PC-3 (cell line): ENCODE data around the gene PCCA. TPM values are rescaled to one million over a fixed set of nuclear protein-coding genes. Genes with fewer than 3 reads are reported as not detected.
"Not testable (repeated sequence)": the region's sequence is repeated elsewhere in the genome, so short reads cannot be mapped to it uniquely, and the experiment has no call there.

Source experiments
- ATAC-seq: fragments of 200-7000 bp; cut with Tn5 transposase; 2 replicates; pipeline ENCODE4 v1.9.1; 2020; ENCODE audit warnings: mild to moderate bottlenecking, moderate library complexity
- BruUV-seq: library from RNA; stranded (reverse); fragments of 400-500 nt; replicated peaks from 2 replicates; lab custom pipeline; 2021; lab: Mats Ljungman, UMichigan
- CTCF ChIA-PET: fragments of 300-600 bp; sonication (Branson Sonifier 250); formaldehyde crosslinking; loops from one replicate; lab custom pipeline; 2022; ENCODE audit warnings: antibody characterized with exemption; lab: Charles Lee
- POLR2A ChIA-PET: fragments of 300-600 bp; sonication (Branson Sonifier 250); formaldehyde crosslinking; loops from one replicate; lab custom pipeline; 2022; ENCODE audit warnings: antibody characterized with exemption; ENCODE audit not compliant: unreplicated experiment; lab: Charles Lee
- DNase-seq: peaks from one replicate; pipeline ENCODE4 v3.0.0-alpha.2; 2015
- H2AFZ ChIP-seq: fragments of 300-600 bp; sonication (generic); 2 replicates; pipeline ENCODE4 v1.6.0; 2016; ENCODE audit warnings: antibody characterized with exemption, low read length
- H3F3A ChIP-seq: fragments of 300-600 bp; sonication (generic); one replicate; pipeline ENCODE4 v1.6.0; 2017; ENCODE audit warnings: antibody characterized with exemption, low read length, control low read depth, mild to moderate bottlenecking; ENCODE audit not compliant: unreplicated experiment
- H3K27ac ChIP-seq: fragments of 300-600 bp; sonication (generic); 2 replicates; pipeline ENCODE4 v1.5.1; 2016; ENCODE audit warnings: mild to moderate bottlenecking, low read length
- H3K27me3 ChIP-seq: fragments of 300-600 bp; sonication (generic); 2 replicates; pipeline ENCODE4 v1.6.1; 2016; ENCODE audit warnings: low read length, mixed read lengths
- H3K36me3 ChIP-seq: fragments of 300-600 bp; sonication (generic); 2 replicates; pipeline ENCODE4 v1.6.1; 2016; ENCODE audit warnings: low read depth, mixed run types, low read length, mixed read lengths
- H3K4me1 ChIP-seq: fragments of 300-600 bp; sonication (generic); 2 replicates; pipeline ENCODE4 v1.5.1; 2016; ENCODE audit warnings: low read length; ENCODE audit not compliant: insufficient read depth
- H3K4me2 ChIP-seq: fragments of 300-600 bp; sonication (generic); 2 replicates; pipeline ENCODE4 v1.6.0; 2016; ENCODE audit warnings: low read length
- H3K4me3 ChIP-seq: fragments of 300-600 bp; sonication (generic); 2 replicates; pipeline ENCODE4 v1.5.1; 2016; ENCODE audit warnings: mild to moderate bottlenecking, low read length, mixed read lengths
- H3K79me2 ChIP-seq: fragments of 300-600 bp; sonication (generic); 2 replicates; pipeline ENCODE4 v1.6.1; 2017; ENCODE audit warnings: low read length, mixed read lengths
- H3K9ac ChIP-seq: fragments of 300-600 bp; sonication (generic); 2 replicates; pipeline ENCODE4 v1.6.0; 2016; ENCODE audit warnings: mild to moderate bottlenecking, low read length
- H3K9me2 ChIP-seq: fragments of 300-600 bp; sonication (generic); replicated peaks from 2 replicates; pipeline ENCODE4 v1.6.1; 2016; ENCODE audit warnings: mixed run types, low read length, mixed read lengths
- H3K9me3 ChIP-seq: fragments of 300-600 bp; sonication (generic); 2 replicates; pipeline ENCODE4 v1.6.1; 2016; ENCODE audit warnings: low read length, mixed read lengths
- H4K20me1 ChIP-seq: fragments of 300-600 bp; sonication (generic); 2 replicates; pipeline ENCODE4 v1.6.1; 2016; ENCODE audit warnings: low read length, mixed read lengths
- CTCF ChIP-seq: fragments of 300-600 bp; sonication (generic); conservative IDR thresholded peaks from 2 replicates; pipeline ENCODE4 v1.5.1; 2017; ENCODE audit warnings: antibody characterized with exemption, low read depth, mild to moderate bottlenecking, low read length
- EZH2 ChIP-seq: fragments of 300-600 bp; sonication (generic); IDR thresholded peaks from one replicate; pipeline ENCODE4 v1.6.1; 2017; ENCODE audit warnings: antibody characterized with exemption, mild to moderate bottlenecking, low read length; ENCODE audit not compliant: unreplicated experiment
- EZH2phosphoT487 ChIP-seq: fragments of 300-600 bp; sonication (generic); IDR thresholded peaks from 2 replicates; pipeline ENCODE4 v1.6.1; 2018; ENCODE audit warnings: mild to moderate bottlenecking, antibody characterized with exemption, low read length, borderline replicate concordance
- intact Hi-C: fragments of 100-400 bp; cut with micrococcal nuclease; formaldehyde crosslinking; loops from 2 replicates; pipeline ENCODE4 v1.9.0; 2023
- total RNA-seq: library from RNA; depleted of rRNA; stranded (reverse); fragments of >200 nt; gene quantifications from 2 replicates; pipeline ENCODE4 v1.2.3, GENCODE V29; 2014

The PCCA gene
- total RNA-seq, 1 experiment from 2014 or later: 10.5 TPM

- H3K4me3 ChIP-seq: no peak overlapping the region
- no peaks in the 10 kb centered on the region for H3K27me3 ChIP-seq
- no TSS peak for BruUV-seq
- no peaks in the 10 kb centered on the region for H4K20me1 ChIP-seq
- no peak overlapping the region for H3K4me2 ChIP-seq
- no peak overlapping the region for H3K27ac ChIP-seq
- ChIA-PET POLR2A (no interaction called here), CTCF (no interaction called here)
- H3K9me2 ChIP-seq: no peaks in the 10 kb centered on the region
- no peak overlapping the region for H3K9ac ChIP-seq
- DNase-seq (no peak), ATAC-seq (no peak)
- no peaks in the 10 kb centered on the region for H3K36me3 ChIP-seq
- TF ChIP-seq EZH2: no peak
- no peak for TF ChIP-seq CTCF
- no peak for TF ChIP-seq EZH2phosphoT487
- H2AFZ ChIP-seq: no peak overlapping the region
- H3K79me2 ChIP-seq: no peaks in the 10 kb centered on the region
- H3K4me1 ChIP-seq: no peaks in the 10 kb centered on the region
- no peaks in the 10 kb centered on the region for H3F3A ChIP-seq
- no peaks in the 10 kb centered on the region for H3K9me3 ChIP-seq
- intact Hi-C loops: no loop called here
Measured at GRCh38 chr13:100274942-100275506, 186.1 kb downstream of the PCCA start.

DNA sequence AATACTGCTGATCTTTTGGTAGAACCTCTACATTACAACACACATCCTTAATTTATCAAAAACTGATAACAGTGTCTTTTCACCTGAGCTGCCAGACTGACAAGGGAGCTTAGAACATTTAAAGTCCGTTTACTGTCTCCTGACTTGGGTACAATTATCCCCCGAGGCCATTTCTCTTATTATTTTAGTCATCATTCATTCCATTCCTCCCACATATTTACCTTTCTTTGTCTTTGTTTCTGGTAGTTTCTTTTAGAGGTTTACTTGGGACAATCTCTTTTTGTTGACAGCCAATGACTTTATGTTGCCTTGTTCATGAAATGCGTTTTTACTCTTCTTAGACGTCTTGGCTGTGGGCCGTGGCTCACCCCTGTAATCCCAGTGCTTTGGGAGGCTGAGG, 186.9 kb downstream of the PCCA start:
- H2AFZ ChIP-seq: no peak overlapping the region
- H3K9me2 ChIP-seq: no peaks in the 10 kb centered on the region
- no peak for TF ChIP-seq EZH2phosphoT487
- no TSS peak for BruUV-seq
- no peaks in the 10 kb centered on the region for H3F3A ChIP-seq
- peak; percentile 68 for DNase-seq
- H3K27me3 ChIP-seq: no peaks in the 10 kb centered on the region
- ATAC-seq: peak; percentile 61
- H3K9ac ChIP-seq: no peak overlapping the region
- H3K36me3 ChIP-seq: no peaks in the 10 kb centered on the region
- H3K79me2 ChIP-seq: no peaks in the 10 kb centered on the region
- H3K4me2 ChIP-seq: no peak overlapping the region
- ChIA-PET POLR2A (no interaction called here), CTCF (no interaction called here)
- intact Hi-C loops: no loop called here
- H3K9me3 ChIP-seq: no peaks in the 10 kb centered on the region
- no peak overlapping the region for H3K4me3 ChIP-seq
- H4K20me1 ChIP-seq: no peaks in the 10 kb centered on the region
- H3K27ac ChIP-seq: no peak overlapping the region
- no peaks in the 10 kb centered on the region for H3K4me1 ChIP-seq

DNA sequence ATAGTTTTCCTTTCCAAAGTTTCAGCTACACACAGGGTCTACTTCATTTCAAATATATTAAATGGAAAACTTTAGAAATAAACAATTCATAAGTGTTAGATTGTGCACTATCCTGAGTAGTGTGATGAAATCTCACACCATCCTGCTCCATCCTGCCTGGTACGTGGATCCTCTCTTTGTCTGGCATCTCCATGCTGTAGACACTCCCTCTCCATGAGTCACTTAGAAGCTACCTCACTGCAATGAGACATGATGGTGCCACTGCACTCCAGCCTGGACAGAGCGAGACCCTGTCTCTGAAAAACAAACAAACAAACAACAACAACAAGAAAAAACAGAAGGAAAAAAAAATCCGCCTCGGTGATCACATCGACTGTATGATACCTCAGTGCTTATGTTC, 191.8 kb downstream of the PCCA start:
- H2AFZ ChIP-seq: no peak overlapping the region
- intact Hi-C loops: no loop called here
- H3K27ac ChIP-seq: no peak overlapping the region
- no peaks in the 10 kb centered on the region for H3K36me3 ChIP-seq
- H3K4me3 ChIP-seq: no peak overlapping the region
- no peak for DNase-seq
- ChIA-PET CTCF (no interaction called here), POLR2A (no interaction called here)
- H3K27me3 ChIP-seq: no peaks in the 10 kb centered on the region
- H4K20me1 ChIP-seq: no peaks in the 10 kb centered on the region
- no peaks in the 10 kb centered on the region for H3K9me2 ChIP-seq
- H3K9ac ChIP-seq: no peak overlapping the region
- no TSS peak for BruUV-seq
- no peak overlapping the region for H3K4me2 ChIP-seq
- no peaks in the 10 kb centered on the region for H3K4me1 ChIP-seq
- 0 out of 2 replicates have a peak, but pooled peaks have one; percentile 33 for ATAC-seq
- H3K9me3 ChIP-seq: no peaks in the 10 kb centered on the region
- H3F3A ChIP-seq: no peaks in the 10 kb centered on the region
- H3K79me2 ChIP-seq: no peaks in the 10 kb centered on the region
- TF ChIP-seq EZH2: no peak
- no peak for TF ChIP-seq EZH2phosphoT487
- no peak for TF ChIP-seq CTCF

DNA sequence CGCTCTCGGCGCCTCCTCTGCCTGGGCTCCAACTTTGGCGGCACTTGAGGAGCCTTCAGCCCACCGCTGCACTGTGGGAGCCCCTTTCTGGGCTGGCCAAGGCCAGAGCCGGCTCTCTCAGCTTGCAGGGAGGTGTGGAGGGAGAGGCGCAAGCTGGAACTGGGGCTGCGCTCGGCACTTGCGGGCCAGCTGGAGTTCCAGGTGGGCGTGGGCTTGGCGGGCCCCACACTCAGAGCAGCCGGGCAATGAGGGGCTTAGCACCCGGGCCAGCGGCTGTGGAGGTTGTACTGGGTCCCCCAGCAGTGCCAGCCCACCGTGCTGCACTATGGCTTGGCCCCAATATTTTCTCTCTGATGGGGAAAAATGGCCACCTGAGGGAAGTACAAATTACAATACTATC, 193.4 kb downstream of the PCCA start:
- H3K9me2 ChIP-seq, H3K27me3 ChIP-seq, H3K4me1 ChIP-seq, H3K79me2 ChIP-seq, H3K9me3 ChIP-seq, DNase-seq, BruUV-seq, H3K9ac ChIP-seq, H3K4me2 ChIP-seq, H3F3A ChIP-seq, H4K20me1 ChIP-seq, H3K27ac ChIP-seq, H2AFZ ChIP-seq, POLR2A ChIA-PET, H3K36me3 ChIP-seq, intact Hi-C loops, H3K4me3 ChIP-seq, CTCF ChIA-PET, ATAC-seq: not testable (repeated sequence)
